HEK293 (cell line): ENCODE data around the gene IMMP1L.

Experiments used
- CTCF ChIA-PET: fragments of 350-600 bp; formaldehyde crosslinking; extraction: SDS; loops from one replicate; lab custom pipeline; 2021; ENCODE audit warnings: antibody characterized with exemption; lab: Yijun Ruan, JAX
- POLR2A ChIA-PET: fragments of 300-600 bp; formaldehyde crosslinking; extraction: SDS; loops from one replicate; lab custom pipeline; 2020; ENCODE audit warnings: antibody characterized with exemption, inconsistent platforms; lab: Yijun Ruan, JAX
- H3K27ac ChIP-seq: fragments of 200-500 bp; sonication (Bioruptor generic); 2 replicates; pipeline ENCODE4 v1.5.1; 2014; ENCODE audit warnings: low read depth, low read length, control low read depth, inconsistent platforms; ENCODE audit errors: extremely low read depth
- H3K36me3 ChIP-seq, 2 experiments: fragments of 200-500 bp in 1 of 2; sonication (Bioruptor generic) in 1 of 2; 1 replicate in 1 of 2; 2 replicates in 1 of 2; pipeline ENCODE4 v1.5.1; 2014 to 2017; ENCODE audit warnings: inconsistent platforms in 2 of 2, low read length in 2 of 2; ENCODE audit not compliant: control insufficient read depth in 2 of 2, insufficient read depth in 1 of 2
- H3K4me1 ChIP-seq: fragments of 200-500 bp; sonication (Bioruptor generic); 2 replicates; pipeline ENCODE4 v1.5.1; 2014; ENCODE audit warnings: mild to moderate bottlenecking, low read length, inconsistent platforms; ENCODE audit not compliant: control insufficient read depth, insufficient read depth
- H3K4me3 ChIP-seq: 2 replicates; pipeline ENCODE4 v1.5.1; 2011; ENCODE audit warnings: low read depth, mild to moderate bottlenecking, control low read depth, low read length, moderate library complexity
- H3K9me3 ChIP-seq: fragments of 200-500 bp; sonication (Bioruptor generic); 2 replicates; pipeline ENCODE4 v1.5.1; 2014; ENCODE audit warnings: low read depth, low read length, inconsistent platforms; ENCODE audit not compliant: control insufficient read depth, insufficient read depth
- ATF2 ChIP-seq: fragments of 450-650 bp; formaldehyde crosslinking; IDR thresholded peaks from 2 replicates; pipeline ENCODE4 v1.5.1; 2016; ENCODE audit warnings: missing biosample characterization, missing genetic modification characterization, low read depth
- GLI4 ChIP-seq: fragments of 450-650 bp; formaldehyde crosslinking; IDR thresholded peaks from 2 replicates; pipeline ENCODE4 v1.5.1; 2016; ENCODE audit warnings: missing biosample characterization, missing genetic modification characterization
- OSR2 ChIP-seq: fragments of 450-650 bp; formaldehyde crosslinking; IDR thresholded peaks from 2 replicates; pipeline ENCODE4 v1.5.1; 2016; ENCODE audit warnings: missing biosample characterization, missing genetic modification characterization
- PRDM10 ChIP-seq: fragments of 450-650 bp; formaldehyde crosslinking; IDR thresholded peaks from 2 replicates; pipeline ENCODE4 v1.5.1; 2016; ENCODE audit warnings: missing biosample characterization, missing genetic modification characterization
- SP3 ChIP-seq: fragments of 450-650 bp; formaldehyde crosslinking; IDR thresholded peaks from 2 replicates; pipeline ENCODE4 v1.5.1; 2016; ENCODE audit warnings: missing biosample characterization, missing genetic modification characterization
- TSHZ1 ChIP-seq: fragments of 450-650 bp; formaldehyde crosslinking; IDR thresholded peaks from 2 replicates; pipeline ENCODE4 v1.5.1; 2016; ENCODE audit warnings: missing biosample characterization, missing genetic modification characterization, borderline replicate concordance
- ZBTB21 ChIP-seq: fragments of 450-650 bp; formaldehyde crosslinking; IDR thresholded peaks from 2 replicates; pipeline ENCODE4 v1.5.1; 2017; ENCODE audit warnings: missing biosample characterization, missing genetic modification characterization
- ZBTB26 ChIP-seq: fragments of 450-650 bp; formaldehyde crosslinking; optimal IDR thresholded peaks from 2 replicates; pipeline ENCODE3; 2016; ENCODE audit warnings: missing biosample characterization, mild to moderate bottlenecking, missing genetic modification characterization
- ZBTB7A ChIP-seq: fragments of 450-650 bp; formaldehyde crosslinking; IDR thresholded peaks from 2 replicates; pipeline ENCODE4 v1.5.1; 2016; ENCODE audit warnings: low read depth, missing biosample characterization, missing genetic modification characterization
- ZNF10 ChIP-seq: fragments of 450-650 bp; formaldehyde crosslinking; IDR thresholded peaks from 2 replicates; pipeline ENCODE4 v1.5.1; 2017; ENCODE audit warnings: missing biosample characterization, missing genetic modification characterization
- ZNF112 ChIP-seq: fragments of 450-650 bp; formaldehyde crosslinking; IDR thresholded peaks from 2 replicates; pipeline ENCODE4 v1.5.0; 2017; ENCODE audit warnings: missing biosample characterization, missing genetic modification characterization
- ZNF19 ChIP-seq: fragments of 450-650 bp; formaldehyde crosslinking; IDR thresholded peaks from 2 replicates; pipeline ENCODE4; 2016; ENCODE audit warnings: missing biosample characterization, missing genetic modification characterization, low read depth
- ZNF24 ChIP-seq: fragments of 450-650 bp; formaldehyde crosslinking; IDR thresholded peaks from 2 replicates; pipeline ENCODE4 v1.5.1; 2016; ENCODE audit warnings: missing biosample characterization, missing genetic modification characterization
- ZNF335 ChIP-seq: fragments of 450-650 bp; formaldehyde crosslinking; conservative IDR thresholded peaks from 2 replicates; pipeline ENCODE4 v1.5.1; 2016; ENCODE audit warnings: missing biosample characterization, missing genetic modification characterization
- ZNF510 ChIP-seq: fragments of 450-650 bp; formaldehyde crosslinking; IDR thresholded peaks from 2 replicates; pipeline ENCODE4 v1.5.1; 2018; ENCODE audit warnings: mild to moderate bottlenecking, missing genetic modification characterization, missing biosample characterization; ENCODE audit not compliant: insufficient replicate concordance
- ZNF514 ChIP-seq: fragments of 450-650 bp; formaldehyde crosslinking; IDR thresholded peaks from 2 replicates; pipeline ENCODE4 v1.5.1; 2016; ENCODE audit warnings: missing biosample characterization, missing genetic modification characterization
- ZNF629 ChIP-seq: fragments of 450-650 bp; formaldehyde crosslinking; IDR thresholded peaks from 2 replicates; pipeline ENCODE4 v1.5.1; 2017; ENCODE audit warnings: missing biosample characterization, missing genetic modification characterization
- ZNF654 ChIP-seq: fragments of 450-650 bp; formaldehyde crosslinking; IDR thresholded peaks from 2 replicates; pipeline ENCODE4 v1.5.1; 2016; ENCODE audit warnings: low read depth, missing biosample characterization, missing genetic modification characterization
- ZNF792 ChIP-seq: fragments of 450-650 bp; formaldehyde crosslinking; IDR thresholded peaks from 2 replicates; pipeline ENCODE4 v1.5.1; 2016; ENCODE audit warnings: missing biosample characterization, missing genetic modification characterization
- ZNF830 ChIP-seq: fragments of 450-650 bp; IDR thresholded peaks from 2 replicates; pipeline ENCODE4 v1.5.0; 2018; ENCODE audit warnings: missing biosample characterization, missing genetic modification characterization, low read depth, mild to moderate bottlenecking, moderate library complexity

The IMMP1L gene

GRCh38 chr11:31529189-31529588 is 19.8 kb upstream of the IMMP1L start:
- H3K4me1 ChIP-seq, result no peaks in the 10 kb centered on the region
- TF ChIP-seq TSHZ1 (tag by site-specific recombination) (no peak), ZNF335 (no peak), ZBTB26 (tag by site-specific recombination) (no peak), ZNF830 (tag by site-specific recombination) (no peak)
- TF ChIP-seq, all 188 proteins: peak for 0
- ChIA-PET CTCF (no interaction called here), POLR2A (no interaction called here)
- H3K36me3 ChIP-seq, result peaks cover 0 to 2% of the 10 kb centered on the region in 2 experiments; a peak in 1 of 3 replicates
- H3K4me3 ChIP-seq, result no peak overlapping the region
- H3K27ac ChIP-seq, result no peak overlapping the region
- no peaks in the 10 kb centered on the region for H3K9me3 ChIP-seq

- TF ChIP-seq ZNF112 (tag by site-specific recombination) (no peak), ZNF24 (tag by site-specific recombination) (no peak), ZNF514 (tag by site-specific recombination) (no peak), ZBTB26 (tag by site-specific recombination) (no peak), ZBTB7A (no peak), ZNF19 (tag by site-specific recombination) (no peak), ZNF654 (tag by site-specific recombination) (no peak)
- POLR2A ChIA-PET, result no interaction called here
Observed at GRCh38 chr11:31521497-31522150, 12.2 kb upstream of the IMMP1L start.

GRCh38 chr11:31512117-31512516 is 2.7 kb upstream of the IMMP1L start:
- Histone ChIP-seq H3K9me3 (no peaks in the 10 kb centered on the region), H3K4me1 (peaks cover 2% of the 10 kb centered on the region), H3K36me3 (no peaks in the 10 kb centered on the region), H3K4me3 (no peak overlapping the region), H3K27ac (no peak overlapping the region)
- peak; percentile 73 for TF ChIP-seq OSR2
- peak; percentile 55 for TF ChIP-seq ZNF629 (tag by site-specific recombination)
- TF ChIP-seq GLI4 (tag by site-specific recombination), result no peak
- TF ChIP-seq ZNF10 (tag by site-specific recombination), result no peak
- peak; percentile 91 for TF ChIP-seq ATF2 (tag by site-specific recombination)
- no peak for TF ChIP-seq ZNF510 (tag by site-specific recombination)
- TF ChIP-seq ZBTB21, result peak; percentile 50; the same call in 1 of the 2 replicates
- TF ChIP-seq PRDM10, result no peak
- TF ChIP-seq SP3 (tag by site-specific recombination), result no peak
- no peak for TF ChIP-seq ZNF792 (tag by site-specific recombination)
- ChIA-PET POLR2A (no interaction called here), CTCF (no interaction called here)

More at GRCh38 chr11:31521497-31522150, 12.2 kb upstream of the IMMP1L start:
- Histone ChIP-seq H3K9me3 (no peaks in the 10 kb centered on the region), H3K36me3 (peaks cover 0 to 4% of the 10 kb centered on the region in 2 experiments; a peak in 2 of 3 replicates), H3K4me1 (no peaks in the 10 kb centered on the region), H3K4me3 (no peak overlapping the region), H3K27ac (no peak overlapping the region)
- CTCF ChIA-PET, result no interaction called here
